Epithelial cell of proximal tubule (primary cell): ENCODE data around the gene DOCK2. TPM values are rescaled to one million over a fixed set of nuclear protein-coding genes. Genes with fewer than 3 reads are reported as not detected.

Experiments used
- DNase-seq: peaks from one replicate; pipeline ENCODE4 v3.0.0-alpha.2; 2011; ENCODE audit warnings: low read depth
- H3K4me3 ChIP-seq: 2 replicates; pipeline ENCODE4 v1.5.1; 2011; ENCODE audit warnings: low read depth, mild to moderate bottlenecking, low read length
- CTCF ChIP-seq: conservative IDR thresholded peaks from 2 replicates; pipeline ENCODE4 v1.5.1; 2012; ENCODE audit warnings: low read depth, mild to moderate bottlenecking, low read length
- total RNA-seq: library from RNA; depleted of rRNA; stranded (reverse); fragments of >200 nt; gene quantifications from 2 replicates; pipeline ENCODE4 v1.2.3, GENCODE V29; 2015

Gene DOCK2
- total RNA-seq, 1 donor from 2014 or later: 30.4 TPM

GRCh38 chr5:169876386-169876785, 239.3 kb downstream of the DOCK2 start:
- TF ChIP-seq CTCF: no peak
- no peak for DNase-seq
- H3K4me3 ChIP-seq: no peak overlapping the region

- DNase-seq: no peak
- no peak for TF ChIP-seq CTCF
- H3K4me3 ChIP-seq: no peak overlapping the region
Observed at GRCh38 chr5:169880012-169880663, 243.1 kb downstream of the DOCK2 start.

GRCh38 chr5:169880785-169881184, 243.7 kb downstream of the DOCK2 start:
- no peak for TF ChIP-seq CTCF
- no peak overlapping the region for H3K4me3 ChIP-seq
- no peak for DNase-seq

- H3K4me3 ChIP-seq: no peak overlapping the region
- TF ChIP-seq CTCF: no peak
- no peak for DNase-seq
Observed at GRCh38 chr5:169881702-169882303, 244.7 kb downstream of the DOCK2 start.

- DNase-seq: no peak
- no peak overlapping the region for H3K4me3 ChIP-seq
- no peak for TF ChIP-seq CTCF
Observed at GRCh38 chr5:169886033-169886432, 249.0 kb downstream of the DOCK2 start.

GRCh38 chr5:169886677-169887076, 249.6 kb downstream of the DOCK2 start:
- no peak overlapping the region for H3K4me3 ChIP-seq
- no peak for DNase-seq
- TF ChIP-seq CTCF: no peak

- H3K4me3 ChIP-seq: no peak overlapping the region
- DNase-seq: no peak
- TF ChIP-seq CTCF: no peak
Observed at GRCh38 chr5:169889572-169889971, 252.5 kb downstream of the DOCK2 start.
